GM21737 (cell line): ENCODE data around the gene SRD5A3.
"Not testable (repeated sequence)": the region's sequence is repeated elsewhere in the genome, so short reads cannot be mapped to it uniquely, and the experiment has no call there.

Experiments used
- ATAC-seq: cut with Tn5 transposase; IDR thresholded peaks from one replicate; pipeline ENCODE4 v1.9.1; 2021; ENCODE audit warnings: mild to moderate bottlenecking, moderate library complexity; ENCODE audit not compliant: unreplicated experiment

The SRD5A3 gene

GRCh38 chr4:55345054-55345453 lies 988 bp upstream of the SRD5A3 start:
- no peak for ATAC-seq

- no peak for ATAC-seq
Observed at GRCh38 chr4:55346851-55347255, 811 bp downstream of the SRD5A3 start.

- no peak for ATAC-seq
Observed at GRCh38 chr4:55347610-55348228, 1.7 kb downstream of the SRD5A3 start.

GRCh38 chr4:55348466-55348865 lies 2.4 kb downstream of the SRD5A3 start:
- ATAC-seq, result no peak

GRCh38 chr4:55350870-55351269 lies 4.8 kb downstream of the SRD5A3 start:
- ATAC-seq, result not testable (repeated sequence)

GRCh38 chr4:55351824-55352223 lies 5.8 kb downstream of the SRD5A3 start:
- ATAC-seq, result no peak

- no peak for ATAC-seq
Observed at GRCh38 chr4:55352726-55353125, 6.7 kb downstream of the SRD5A3 start.

- not testable (repeated sequence) for ATAC-seq
Observed at GRCh38 chr4:55353228-55353747, 7.2 kb downstream of the SRD5A3 start.

- ATAC-seq, result no peak
Observed at GRCh38 chr4:55354648-55355047, 8.6 kb downstream of the SRD5A3 start.

- no peak for ATAC-seq
Observed at GRCh38 chr4:55355555-55355954, 9.5 kb downstream of the SRD5A3 start.

- no peak for ATAC-seq
Observed at GRCh38 chr4:55356991-55357461, 11.0 kb downstream of the SRD5A3 start.

- no peak for ATAC-seq
Observed at GRCh38 chr4:55358246-55358645, 12.2 kb downstream of the SRD5A3 start.

GRCh38 chr4:55358668-55359067 lies 12.6 kb downstream of the SRD5A3 start:
- no peak for ATAC-seq

GRCh38 chr4:55359397-55359916 lies 13.4 kb downstream of the SRD5A3 start:
- ATAC-seq, result no peak

- not testable (repeated sequence) for ATAC-seq
Observed at GRCh38 chr4:55362938-55363337, 16.9 kb downstream of the SRD5A3 start.

- no peak for ATAC-seq
Observed at GRCh38 chr4:55363691-55364351, 17.8 kb downstream of the SRD5A3 start.

- no peak for ATAC-seq
Observed at GRCh38 chr4:55364691-55365344, 18.8 kb downstream of the SRD5A3 start.

GRCh38 chr4:55365345-55365728 lies 19.3 kb downstream of the SRD5A3 start:
- no peak for ATAC-seq

GRCh38 chr4:55366621-55367020 lies 20.6 kb downstream of the SRD5A3 start:
- no peak for ATAC-seq

GRCh38 chr4:55367084-55367722 lies 21.2 kb downstream of the SRD5A3 start:
- no peak for ATAC-seq

- no peak for ATAC-seq
Observed at GRCh38 chr4:55369968-55370367, 23.9 kb downstream of the SRD5A3 start.
